Measurements from ENCODE around the gene EGLN3.
A peak's percentile ranks its signal among the peaks of the same experiment; 100 is the strongest.

The EGLN3 gene

DNA sequence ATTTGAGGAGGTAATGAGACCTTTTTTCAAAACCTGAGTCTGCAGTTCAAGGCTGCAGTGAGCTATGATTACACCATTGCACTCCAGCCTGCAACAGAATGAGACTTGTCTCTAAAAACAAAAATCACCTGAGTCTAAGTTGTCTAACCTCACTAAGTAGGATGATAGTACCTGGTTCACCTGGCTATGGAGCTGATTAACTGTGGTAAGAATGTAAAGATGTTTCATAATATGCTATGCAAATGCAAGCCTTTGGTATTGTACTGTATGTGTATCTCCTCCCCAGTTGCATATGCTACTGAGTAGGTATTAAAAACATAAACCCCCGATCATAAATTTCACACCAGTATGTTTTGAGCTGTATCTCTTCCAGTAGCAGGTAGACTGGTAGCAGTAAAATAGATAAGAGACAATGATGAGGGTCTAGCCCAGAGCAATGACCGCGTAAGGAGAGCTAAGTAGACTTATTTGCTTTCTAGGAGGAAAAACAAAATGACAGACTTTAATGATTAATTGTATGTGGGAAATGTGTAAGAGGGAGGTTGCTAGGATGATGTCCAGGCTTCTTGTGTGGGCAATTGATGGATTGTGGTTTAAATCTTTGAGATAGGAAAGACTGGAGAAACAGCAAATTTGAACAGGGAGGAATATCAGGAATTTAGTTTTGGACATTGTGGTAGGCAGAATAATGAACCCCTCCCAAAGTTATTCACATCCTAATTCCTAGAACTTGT lies 41.6 kb upstream of the EGLN3 start:
- H3K4me3 ChIP-seq (ENCODE audit: low read length) = no peak overlapping the region
- TF ChIP-seq, protein P1, sequence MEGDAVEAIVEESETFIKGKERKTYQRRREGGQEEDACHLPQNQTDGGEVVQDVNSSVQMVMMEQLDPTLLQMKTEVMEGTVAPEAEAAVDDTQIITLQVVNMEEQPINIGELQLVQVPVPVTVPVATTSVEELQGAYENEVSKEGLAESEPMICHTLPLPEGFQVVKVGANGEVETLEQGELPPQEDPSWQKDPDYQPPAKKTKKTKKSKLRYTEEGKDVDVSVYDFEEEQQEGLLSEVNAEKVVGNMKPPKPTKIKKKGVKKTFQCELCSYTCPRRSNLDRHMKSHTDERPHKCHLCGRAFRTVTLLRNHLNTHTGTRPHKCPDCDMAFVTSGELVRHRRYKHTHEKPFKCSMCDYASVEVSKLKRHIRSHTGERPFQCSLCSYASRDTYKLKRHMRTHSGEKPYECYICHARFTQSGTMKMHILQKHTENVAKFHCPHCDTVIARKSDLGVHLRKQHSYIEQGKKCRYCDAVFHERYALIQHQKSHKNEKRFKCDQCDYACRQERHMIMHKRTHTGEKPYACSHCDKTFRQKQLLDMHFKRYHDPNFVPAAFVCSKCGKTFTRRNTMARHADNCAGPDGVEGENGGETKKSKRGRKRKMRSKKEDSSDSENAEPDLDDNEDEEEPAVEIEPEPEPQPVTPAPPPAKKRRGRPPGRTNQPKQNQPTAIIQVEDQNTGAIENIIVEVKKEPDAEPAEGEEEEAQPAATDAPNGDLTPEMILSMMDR (conservative IDR thresholded peaks at IDR 0.05; ENCODE audit: low read length) = no peak
- no peak for DNase-seq (ENCODE audit: low read depth)

DNA sequence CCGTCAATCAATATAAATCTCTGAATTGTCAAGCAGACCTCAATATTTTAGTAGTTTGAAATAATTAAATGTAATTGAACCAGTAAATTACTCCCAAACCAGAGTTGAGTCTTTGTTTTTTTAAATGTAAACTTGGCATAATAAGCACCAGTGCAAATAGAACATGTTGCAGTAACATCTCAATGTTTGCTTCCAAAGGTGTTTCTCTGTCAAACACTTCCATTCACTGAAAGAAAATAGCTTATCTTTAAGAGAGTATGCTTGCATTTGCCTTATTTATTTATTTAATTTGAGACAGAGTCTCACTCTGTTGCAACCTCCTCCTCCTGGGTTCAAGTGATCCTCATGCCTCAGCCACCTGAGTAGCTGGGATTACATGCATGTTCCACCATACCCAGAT lies 39.9 kb upstream of the EGLN3 start:
- H3K4me3 ChIP-seq (ENCODE audit: low read length) = no peak overlapping the region
- TF ChIP-seq, protein P1 (conservative IDR thresholded peaks at IDR 0.05; ENCODE audit: low read length) = no peak
- no peak for DNase-seq (ENCODE audit: low read depth)

DNA sequence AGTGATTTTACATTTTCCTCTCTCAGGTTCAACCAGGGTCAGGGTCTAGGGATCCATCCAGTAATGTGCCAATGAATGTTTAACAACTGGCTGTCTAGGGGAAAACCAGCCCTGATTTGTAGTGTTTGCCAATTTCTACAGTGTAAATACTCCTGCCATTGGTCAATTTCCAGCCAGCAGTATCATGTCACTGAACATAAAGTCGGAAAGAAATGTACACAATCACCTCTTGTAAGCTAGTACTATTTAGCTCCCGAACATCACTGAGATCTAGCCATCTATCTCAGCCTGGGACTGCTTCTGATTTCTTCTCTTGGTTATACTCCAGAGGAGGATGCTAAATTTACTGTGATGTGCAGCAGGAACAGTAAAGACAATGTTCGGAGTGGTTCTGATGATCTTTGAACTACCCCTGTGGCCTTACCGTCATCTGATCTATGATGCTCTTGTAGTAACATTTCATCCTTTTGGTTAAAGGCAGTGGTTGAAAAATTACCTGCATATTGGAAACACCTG lies 36.7 kb upstream of the EGLN3 start:
- TF ChIP-seq, protein P1 (conservative IDR thresholded peaks at IDR 0.05; ENCODE audit: low read length) = no peak
- DNase-seq (ENCODE audit: low read depth) = no peak
- no peak overlapping the region for H3K4me3 ChIP-seq (ENCODE audit: low read length)

DNA sequence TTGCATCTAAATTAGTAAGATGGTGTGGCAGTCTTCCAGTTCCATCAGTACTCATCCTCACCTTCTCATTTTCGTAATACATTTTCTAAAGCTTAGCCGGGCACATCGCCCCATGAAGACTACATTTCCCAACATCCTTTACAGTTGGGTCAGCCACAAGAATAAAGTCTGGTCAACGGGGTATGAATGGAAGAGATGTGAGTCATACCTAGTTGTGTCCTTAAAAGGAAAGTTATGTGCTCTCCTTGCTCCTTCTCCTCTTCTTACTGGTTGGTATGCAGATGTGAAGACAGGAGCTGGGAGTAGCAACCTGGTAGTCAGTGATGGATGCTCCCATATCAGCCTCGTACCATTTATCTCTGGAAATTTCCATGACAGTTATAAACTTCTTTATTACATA lies 35.9 kb upstream of the EGLN3 start:
- H3K4me3 ChIP-seq (ENCODE audit: low read length) = no peak overlapping the region
- TF ChIP-seq, protein P1 (conservative IDR thresholded peaks at IDR 0.05; ENCODE audit: low read length) = no peak
- peak; percentile 86 for DNase-seq (ENCODE audit: low read depth)

DNA sequence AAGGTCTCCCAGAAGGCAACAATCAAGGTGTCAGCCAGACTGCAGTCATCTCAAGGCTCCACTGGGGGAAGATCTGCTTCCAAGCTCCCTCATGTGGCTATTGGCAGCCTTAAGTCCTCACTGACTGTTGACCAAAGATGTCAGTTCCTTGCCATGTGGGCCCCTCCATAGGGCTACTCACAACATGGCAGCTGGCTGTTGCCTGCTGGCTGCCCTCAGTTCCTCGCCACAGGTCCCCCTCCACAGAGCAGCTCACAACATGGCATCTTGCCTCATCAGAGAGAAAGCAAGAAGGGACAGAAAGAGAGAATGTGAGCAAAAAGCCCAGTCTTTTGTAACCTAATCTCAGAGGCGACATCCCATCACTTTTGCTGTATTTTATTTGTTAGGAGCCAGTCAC lies 34.4 kb upstream of the EGLN3 start:
- DNase-seq (ENCODE audit: low read depth) = no peak
- TF ChIP-seq, protein P1 (conservative IDR thresholded peaks at IDR 0.05; ENCODE audit: low read length) = no peak
- H3K4me3 ChIP-seq (ENCODE audit: low read length) = no peak overlapping the region

DNA sequence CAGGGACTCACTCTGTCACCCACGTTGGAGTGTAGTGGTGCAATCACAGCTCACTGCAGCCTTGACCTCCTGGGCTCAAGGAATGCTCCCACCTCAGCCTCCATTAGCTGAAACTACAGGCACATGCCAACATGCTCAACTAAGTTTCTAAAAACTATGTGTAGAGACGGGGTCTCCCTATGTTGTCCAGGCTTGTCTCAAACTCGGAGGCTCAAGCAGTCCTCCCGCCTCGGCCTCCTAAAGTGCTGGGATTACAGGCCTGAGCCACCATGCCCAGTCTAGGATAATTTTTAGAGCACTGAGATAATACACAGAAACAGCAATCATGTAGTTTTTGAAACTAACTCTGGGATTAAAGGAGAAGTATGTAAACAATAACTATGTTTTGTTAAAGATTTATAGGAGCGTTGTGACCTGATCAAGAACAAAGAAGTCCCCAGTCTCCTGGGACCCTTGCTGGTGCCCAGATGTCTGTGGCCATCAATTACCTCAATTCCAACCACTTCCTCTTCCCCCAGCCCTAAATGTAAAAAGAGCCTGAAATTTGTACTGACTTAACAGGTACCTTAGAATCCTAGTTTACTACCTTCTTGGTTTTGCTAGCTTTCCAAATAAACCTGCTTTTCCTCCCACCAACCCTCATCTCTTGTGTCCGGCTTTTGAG lies 28.9 kb upstream of the EGLN3 start:
- H3K4me3 ChIP-seq (ENCODE audit: low read length) = no peak overlapping the region
- TF ChIP-seq, protein P1 (conservative IDR thresholded peaks at IDR 0.05; ENCODE audit: low read length) = no peak
- no peak for DNase-seq (ENCODE audit: low read depth)
